HEK293 (cell line): ENCODE data around the gene TSHZ2.

Experiments used
- CTCF ChIA-PET: fragments of 350-600 bp; formaldehyde crosslinking; extraction: SDS; loops from one replicate; lab custom pipeline; 2021; ENCODE audit warnings: antibody characterized with exemption; lab: Yijun Ruan, JAX
- POLR2A ChIA-PET: fragments of 300-600 bp; formaldehyde crosslinking; extraction: SDS; loops from one replicate; lab custom pipeline; 2020; ENCODE audit warnings: antibody characterized with exemption, inconsistent platforms; lab: Yijun Ruan, JAX
- H3K27ac ChIP-seq: fragments of 200-500 bp; sonication (Bioruptor generic); 2 replicates; pipeline ENCODE4 v1.5.1; 2014; ENCODE audit warnings: low read depth, low read length, control low read depth, inconsistent platforms; ENCODE audit errors: extremely low read depth
- H3K36me3 ChIP-seq, 2 experiments: fragments of 200-500 bp in 1 of 2; sonication (Bioruptor generic) in 1 of 2; 1 replicate in 1 of 2; 2 replicates in 1 of 2; pipeline ENCODE4 v1.5.1; 2014 to 2017; ENCODE audit warnings: inconsistent platforms in 2 of 2, low read length in 2 of 2; ENCODE audit not compliant: control insufficient read depth in 2 of 2, insufficient read depth in 1 of 2
- H3K4me1 ChIP-seq: fragments of 200-500 bp; sonication (Bioruptor generic); 2 replicates; pipeline ENCODE4 v1.5.1; 2014; ENCODE audit warnings: mild to moderate bottlenecking, low read length, inconsistent platforms; ENCODE audit not compliant: control insufficient read depth, insufficient read depth
- H3K4me3 ChIP-seq: 2 replicates; pipeline ENCODE4 v1.5.1; 2011; ENCODE audit warnings: low read depth, mild to moderate bottlenecking, control low read depth, low read length, moderate library complexity
- H3K9me3 ChIP-seq: fragments of 200-500 bp; sonication (Bioruptor generic); 2 replicates; pipeline ENCODE4 v1.5.1; 2014; ENCODE audit warnings: low read depth, low read length, inconsistent platforms; ENCODE audit not compliant: control insufficient read depth, insufficient read depth
- MZF1 ChIP-seq: fragments of 450-650 bp; formaldehyde crosslinking; IDR thresholded peaks from 2 replicates; pipeline ENCODE4 v1.5.1; 2017; ENCODE audit warnings: missing biosample characterization, missing genetic modification characterization, borderline replicate concordance
- REPIN1 ChIP-seq: fragments of 450-650 bp; formaldehyde crosslinking; IDR thresholded peaks from 2 replicates; pipeline ENCODE4 v1.5.1; 2017; ENCODE audit warnings: missing biosample characterization, missing genetic modification characterization, low read depth
- SCRT1 ChIP-seq: fragments of 450-650 bp; formaldehyde crosslinking; IDR thresholded peaks from 2 replicates; pipeline ENCODE4 v1.5.1; 2016; ENCODE audit warnings: missing biosample characterization, missing genetic modification characterization, borderline replicate concordance
- SCRT2 ChIP-seq: fragments of 450-650 bp; formaldehyde crosslinking; IDR thresholded peaks from 2 replicates; pipeline ENCODE4 v1.5.1; 2016; ENCODE audit warnings: missing biosample characterization, missing genetic modification characterization
- ZBTB17 ChIP-seq: fragments of 450-650 bp; formaldehyde crosslinking; IDR thresholded peaks from 2 replicates; pipeline ENCODE4 v1.5.1; 2016; ENCODE audit warnings: missing biosample characterization, missing genetic modification characterization
- ZEB2 ChIP-seq: fragments of 450-650 bp; formaldehyde crosslinking; IDR thresholded peaks from 2 replicates; pipeline ENCODE4 v1.5.1; 2016; ENCODE audit warnings: missing biosample characterization, missing genetic modification characterization
- ZFP69B ChIP-seq: fragments of 450-650 bp; formaldehyde crosslinking; IDR thresholded peaks from 2 replicates; pipeline ENCODE4 v1.5.1; 2016; ENCODE audit warnings: missing biosample characterization, missing genetic modification characterization
- ZNF169 ChIP-seq: fragments of 450-650 bp; formaldehyde crosslinking; IDR thresholded peaks from 2 replicates; pipeline ENCODE4 v1.5.1; 2016; ENCODE audit warnings: missing biosample characterization, missing genetic modification characterization
- ZNF174 ChIP-seq: fragments of 450-650 bp; formaldehyde crosslinking; IDR thresholded peaks from 2 replicates; pipeline ENCODE4 v1.5.0; 2017; ENCODE audit warnings: missing biosample characterization, mild to moderate bottlenecking, missing genetic modification characterization
- ZNF2 ChIP-seq: fragments of 450-650 bp; formaldehyde crosslinking; IDR thresholded peaks from 2 replicates; pipeline ENCODE4 v1.5.1; 2016; ENCODE audit warnings: missing biosample characterization, missing genetic modification characterization
- ZNF211 ChIP-seq: fragments of 450-650 bp; formaldehyde crosslinking; IDR thresholded peaks from 2 replicates; pipeline ENCODE4 v1.5.1; 2016; ENCODE audit warnings: low read depth, missing biosample characterization, missing genetic modification characterization
- ZNF416 ChIP-seq: fragments of 450-650 bp; formaldehyde crosslinking; IDR thresholded peaks from 2 replicates; pipeline ENCODE4 v1.5.1; 2016; ENCODE audit warnings: missing biosample characterization, missing genetic modification characterization
- ZNF544 ChIP-seq: fragments of 450-650 bp; formaldehyde crosslinking; IDR thresholded peaks from 2 replicates; pipeline ENCODE4 v1.5.0; 2017; ENCODE audit warnings: missing biosample characterization, missing genetic modification characterization
- ZNF654 ChIP-seq: fragments of 450-650 bp; formaldehyde crosslinking; IDR thresholded peaks from 2 replicates; pipeline ENCODE4 v1.5.1; 2016; ENCODE audit warnings: low read depth, missing biosample characterization, missing genetic modification characterization
- ZNF670 ChIP-seq: fragments of 450-650 bp; formaldehyde crosslinking; IDR thresholded peaks from 2 replicates; pipeline ENCODE4 v1.5.1; 2016; ENCODE audit warnings: missing biosample characterization, missing genetic modification characterization, low read depth
- ZNF707 ChIP-seq: fragments of 450-650 bp; formaldehyde crosslinking; IDR thresholded peaks from 2 replicates; pipeline ENCODE4 v1.5.1; 2016; ENCODE audit warnings: missing biosample characterization, missing genetic modification characterization
- ZNF792 ChIP-seq: fragments of 450-650 bp; formaldehyde crosslinking; IDR thresholded peaks from 2 replicates; pipeline ENCODE4 v1.5.1; 2016; ENCODE audit warnings: missing biosample characterization, missing genetic modification characterization
- TF ChIP-seq, protein P1 (sequence below): fragments of 450-650 bp; formaldehyde crosslinking; IDR thresholded peaks from 2 replicates; pipeline ENCODE4 v1.5.1; 2016; ENCODE audit warnings: missing biosample characterization, missing genetic modification characterization
- TF ChIP-seq, protein P2 (sequence below): fragments of 450-650 bp; formaldehyde crosslinking; IDR thresholded peaks from 2 replicates; pipeline ENCODE4 v1.5.1; 2016; ENCODE audit warnings: missing biosample characterization, missing genetic modification characterization
- TF ChIP-seq, protein P3 (sequence below): fragments of 450-650 bp; formaldehyde crosslinking; IDR thresholded peaks from 2 replicates; pipeline ENCODE4 v1.5.1; 2016; ENCODE audit warnings: missing biosample characterization, missing genetic modification characterization
- TF ChIP-seq, protein P4 (sequence below): fragments of 450-650 bp; formaldehyde crosslinking; IDR thresholded peaks from 2 replicates; pipeline ENCODE4 v1.5.1; 2016; ENCODE audit warnings: missing biosample characterization, missing genetic modification characterization
- TF ChIP-seq, protein P5 (sequence below): fragments of 450-650 bp; formaldehyde crosslinking; IDR thresholded peaks from 2 replicates; pipeline ENCODE4 v1.5.1; 2017; ENCODE audit warnings: missing biosample characterization, missing genetic modification characterization

Gene TSHZ2

DNA sequence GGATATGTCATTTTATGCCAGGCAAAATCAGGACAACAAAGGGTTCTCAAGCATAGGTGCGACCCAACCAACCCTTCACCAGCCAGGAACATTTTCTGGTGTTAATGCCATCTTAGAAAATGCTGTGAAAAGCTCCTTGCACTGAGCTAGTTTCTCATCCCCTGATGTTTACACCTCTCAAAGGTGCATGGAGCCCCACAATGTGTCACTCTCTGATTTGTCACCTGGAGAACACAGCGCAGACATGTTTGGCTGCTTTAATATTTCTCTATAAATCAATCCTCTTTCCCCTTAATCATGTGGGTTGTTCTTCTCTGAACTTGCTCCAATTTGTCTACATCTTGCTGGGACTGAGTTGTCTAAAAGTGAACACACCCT lies 244.3 kb downstream of the TSHZ2 start:
- Histone ChIP-seq H3K27ac (no peak overlapping the region), H3K4me3 (no peak overlapping the region), H3K9me3 (no peaks in the 10 kb centered on the region), H3K36me3 (no peaks in the 10 kb centered on the region), H3K4me1 (no peaks in the 10 kb centered on the region)
- ChIA-PET CTCF (interaction anchor here (0.6 to 2.6 kb wide), 16 partner anchors 9 to 1056 kb away, joined by 3 to 15 read pairs (median 4); no protein-coding TSS in a partner anchor), POLR2A (no interaction called here)
- TF ChIP-seq, protein P1, sequence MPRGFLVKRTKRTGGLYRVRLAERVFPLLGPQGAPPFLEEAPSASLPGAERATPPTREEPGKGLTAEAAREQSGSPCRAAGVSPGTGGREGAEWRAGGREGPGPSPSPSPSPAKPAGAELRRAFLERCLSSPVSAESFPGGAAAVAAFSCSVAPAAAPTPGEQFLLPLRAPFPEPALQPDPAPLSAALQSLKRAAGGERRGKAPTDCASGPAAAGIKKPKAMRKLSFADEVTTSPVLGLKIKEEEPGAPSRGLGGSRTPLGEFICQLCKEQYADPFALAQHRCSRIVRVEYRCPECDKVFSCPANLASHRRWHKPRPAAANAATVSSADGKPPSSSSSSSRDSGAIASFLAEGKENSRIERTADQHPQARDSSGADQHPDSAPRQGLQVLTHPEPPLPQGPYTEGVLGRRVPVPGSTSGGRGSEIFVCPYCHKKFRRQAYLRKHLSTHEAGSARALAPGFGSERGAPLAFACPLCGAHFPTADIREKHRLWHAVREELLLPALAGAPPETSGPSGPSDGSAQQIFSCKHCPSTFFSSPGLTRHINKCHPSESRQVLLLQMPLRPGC: no peak
- no peak for TF ChIP-seq ZNF174 (tag by site-specific recombination)
- no peak for TF ChIP-seq ZNF544 (tag by site-specific recombination)
- TF ChIP-seq REPIN1 (tag by site-specific recombination): no peak
- TF ChIP-seq ZNF792 (tag by site-specific recombination): no peak
- no peak for TF ChIP-seq MZF1 (tag by site-specific recombination)
- TF ChIP-seq ZNF169 (tag by site-specific recombination): no peak
- TF ChIP-seq ZNF211 (tag by site-specific recombination): no peak
- TF ChIP-seq, all 188 proteins: peak for 0

DNA sequence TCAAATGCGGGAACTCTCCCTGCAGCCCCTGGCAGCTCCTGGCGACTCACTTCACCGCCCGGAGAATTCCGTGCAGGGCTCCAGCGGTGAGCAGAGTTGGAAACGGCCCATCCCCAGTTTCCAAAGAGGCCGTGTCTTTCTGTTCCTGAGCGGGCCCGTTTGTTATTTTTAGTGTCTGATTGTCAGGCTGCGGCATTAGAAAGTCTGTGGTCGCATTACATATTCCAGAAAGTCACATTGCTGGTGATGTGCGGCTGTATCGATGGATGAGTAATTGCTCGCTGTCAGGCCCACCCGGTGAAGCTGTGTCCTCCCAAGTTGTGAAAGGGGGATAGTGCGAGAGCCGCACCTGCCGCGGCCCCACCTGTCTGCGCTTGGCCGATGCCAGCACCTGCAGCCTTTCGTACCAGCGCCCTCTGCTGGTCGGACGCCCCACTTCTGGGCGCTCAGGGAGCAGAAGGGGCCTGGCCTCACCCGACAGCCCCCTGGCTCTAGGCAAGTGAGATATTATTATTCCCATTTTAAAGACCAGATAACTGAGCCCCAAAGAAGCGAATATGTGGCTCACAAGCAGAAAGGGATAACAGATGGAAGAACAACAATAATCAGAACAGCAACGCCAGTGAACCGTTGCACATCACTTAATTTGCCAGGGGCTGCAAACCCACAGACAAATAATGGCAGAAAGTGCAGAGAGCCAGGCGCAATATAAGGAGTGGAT lies 244.9 kb downstream of the TSHZ2 start:
- no peak overlapping the region for H3K27ac ChIP-seq
- H3K4me3 ChIP-seq: no peak overlapping the region
- H3K36me3 ChIP-seq: no peaks in the 10 kb centered on the region
- CTCF ChIA-PET: interaction anchor here (0.6 to 2.6 kb wide), 19 partner anchors 9 to 1056 kb away, joined by 3 to 15 read pairs (median 3); no protein-coding TSS in a partner anchor
- no peaks in the 10 kb centered on the region for H3K4me1 ChIP-seq
- POLR2A ChIA-PET: no interaction called here
- H3K9me3 ChIP-seq: no peaks in the 10 kb centered on the region
- TF ChIP-seq ZNF670 (no peak), ZNF654 (tag by site-specific recombination) (peak; percentile 76), ZFP69B (tag by site-specific recombination) (peak; percentile 80), ZNF2 (tag by site-specific recombination) (0 out of 2 replicates have a peak, but pooled peaks have one; percentile 26), SCRT1 (tag by site-specific recombination) (peak; percentile 85; the same call in 1 of the 2 replicates), ZBTB17 (peak; percentile 57; the same call in 1 of the 2 replicates), ZNF707 (tag by site-specific recombination) (no peak), ZEB2 (tag by site-specific recombination) (peak; percentile 89), ZNF416 (tag by site-specific recombination) (no peak), SCRT2 (tag by site-specific recombination) (peak; percentile 98)
- TF ChIP-seq, protein P2, sequence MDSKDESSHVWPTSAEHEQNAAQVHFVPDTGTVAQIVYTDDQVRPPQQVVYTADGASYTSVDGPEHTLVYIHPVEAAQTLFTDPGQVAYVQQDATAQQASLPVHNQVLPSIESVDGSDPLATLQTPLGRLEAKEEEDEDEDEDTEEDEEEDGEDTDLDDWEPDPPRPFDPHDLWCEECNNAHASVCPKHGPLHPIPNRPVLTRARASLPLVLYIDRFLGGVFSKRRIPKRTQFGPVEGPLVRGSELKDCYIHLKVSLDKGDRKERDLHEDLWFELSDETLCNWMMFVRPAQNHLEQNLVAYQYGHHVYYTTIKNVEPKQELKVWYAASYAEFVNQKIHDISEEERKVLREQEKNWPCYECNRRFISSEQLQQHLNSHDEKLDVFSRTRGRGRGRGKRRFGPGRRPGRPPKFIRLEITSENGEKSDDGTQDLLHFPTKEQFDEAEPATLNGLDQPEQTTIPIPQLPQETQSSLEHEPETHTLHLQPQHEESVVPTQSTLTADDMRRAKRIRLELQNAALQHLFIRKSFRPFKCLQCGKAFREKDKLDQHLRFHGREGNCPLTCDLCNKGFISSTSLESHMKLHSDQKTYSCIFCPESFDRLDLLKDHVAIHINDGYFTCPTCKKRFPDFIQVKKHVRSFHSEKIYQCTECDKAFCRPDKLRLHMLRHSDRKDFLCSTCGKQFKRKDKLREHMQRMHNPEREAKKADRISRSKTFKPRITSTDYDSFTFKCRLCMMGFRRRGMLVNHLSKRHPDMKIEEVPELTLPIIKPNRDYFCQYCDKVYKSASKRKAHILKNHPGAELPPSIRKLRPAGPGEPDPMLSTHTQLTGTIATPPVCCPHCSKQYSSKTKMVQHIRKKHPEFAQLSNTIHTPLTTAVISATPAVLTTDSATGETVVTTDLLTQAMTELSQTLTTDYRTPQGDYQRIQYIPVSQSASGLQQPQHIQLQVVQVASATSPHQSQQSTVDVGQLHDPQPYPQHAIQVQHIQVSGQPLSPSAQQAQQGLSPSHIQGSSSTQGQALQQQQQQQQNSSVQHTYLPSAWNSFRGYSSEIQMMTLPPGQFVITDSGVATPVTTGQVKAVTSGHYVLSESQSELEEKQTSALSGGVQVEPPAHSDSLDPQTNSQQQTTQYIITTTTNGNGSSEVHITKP (tag by site-specific recombination): peak; percentile 43
- TF ChIP-seq, protein P3, sequence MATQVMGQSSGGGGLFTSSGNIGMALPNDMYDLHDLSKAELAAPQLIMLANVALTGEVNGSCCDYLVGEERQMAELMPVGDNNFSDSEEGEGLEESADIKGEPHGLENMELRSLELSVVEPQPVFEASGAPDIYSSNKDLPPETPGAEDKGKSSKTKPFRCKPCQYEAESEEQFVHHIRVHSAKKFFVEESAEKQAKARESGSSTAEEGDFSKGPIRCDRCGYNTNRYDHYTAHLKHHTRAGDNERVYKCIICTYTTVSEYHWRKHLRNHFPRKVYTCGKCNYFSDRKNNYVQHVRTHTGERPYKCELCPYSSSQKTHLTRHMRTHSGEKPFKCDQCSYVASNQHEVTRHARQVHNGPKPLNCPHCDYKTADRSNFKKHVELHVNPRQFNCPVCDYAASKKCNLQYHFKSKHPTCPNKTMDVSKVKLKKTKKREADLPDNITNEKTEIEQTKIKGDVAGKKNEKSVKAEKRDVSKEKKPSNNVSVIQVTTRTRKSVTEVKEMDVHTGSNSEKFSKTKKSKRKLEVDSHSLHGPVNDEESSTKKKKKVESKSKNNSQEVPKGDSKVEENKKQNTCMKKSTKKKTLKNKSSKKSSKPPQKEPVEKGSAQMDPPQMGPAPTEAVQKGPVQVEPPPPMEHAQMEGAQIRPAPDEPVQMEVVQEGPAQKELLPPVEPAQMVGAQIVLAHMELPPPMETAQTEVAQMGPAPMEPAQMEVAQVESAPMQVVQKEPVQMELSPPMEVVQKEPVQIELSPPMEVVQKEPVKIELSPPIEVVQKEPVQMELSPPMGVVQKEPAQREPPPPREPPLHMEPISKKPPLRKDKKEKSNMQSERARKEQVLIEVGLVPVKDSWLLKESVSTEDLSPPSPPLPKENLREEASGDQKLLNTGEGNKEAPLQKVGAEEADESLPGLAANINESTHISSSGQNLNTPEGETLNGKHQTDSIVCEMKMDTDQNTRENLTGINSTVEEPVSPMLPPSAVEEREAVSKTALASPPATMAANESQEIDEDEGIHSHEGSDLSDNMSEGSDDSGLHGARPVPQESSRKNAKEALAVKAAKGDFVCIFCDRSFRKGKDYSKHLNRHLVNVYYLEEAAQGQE (tag by site-specific recombination): no peak
- TF ChIP-seq, protein P4, sequence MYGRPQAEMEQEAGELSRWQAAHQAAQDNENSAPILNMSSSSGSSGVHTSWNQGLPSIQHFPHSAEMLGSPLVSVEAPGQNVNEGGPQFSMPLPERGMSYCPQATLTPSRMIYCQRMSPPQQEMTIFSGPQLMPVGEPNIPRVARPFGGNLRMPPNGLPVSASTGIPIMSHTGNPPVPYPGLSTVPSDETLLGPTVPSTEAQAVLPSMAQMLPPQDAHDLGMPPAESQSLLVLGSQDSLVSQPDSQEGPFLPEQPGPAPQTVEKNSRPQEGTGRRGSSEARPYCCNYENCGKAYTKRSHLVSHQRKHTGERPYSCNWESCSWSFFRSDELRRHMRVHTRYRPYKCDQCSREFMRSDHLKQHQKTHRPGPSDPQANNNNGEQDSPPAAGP (tag by site-specific recombination): peak; percentile 76; the same call in 1 of the 2 replicates
- TF ChIP-seq, protein P5, sequence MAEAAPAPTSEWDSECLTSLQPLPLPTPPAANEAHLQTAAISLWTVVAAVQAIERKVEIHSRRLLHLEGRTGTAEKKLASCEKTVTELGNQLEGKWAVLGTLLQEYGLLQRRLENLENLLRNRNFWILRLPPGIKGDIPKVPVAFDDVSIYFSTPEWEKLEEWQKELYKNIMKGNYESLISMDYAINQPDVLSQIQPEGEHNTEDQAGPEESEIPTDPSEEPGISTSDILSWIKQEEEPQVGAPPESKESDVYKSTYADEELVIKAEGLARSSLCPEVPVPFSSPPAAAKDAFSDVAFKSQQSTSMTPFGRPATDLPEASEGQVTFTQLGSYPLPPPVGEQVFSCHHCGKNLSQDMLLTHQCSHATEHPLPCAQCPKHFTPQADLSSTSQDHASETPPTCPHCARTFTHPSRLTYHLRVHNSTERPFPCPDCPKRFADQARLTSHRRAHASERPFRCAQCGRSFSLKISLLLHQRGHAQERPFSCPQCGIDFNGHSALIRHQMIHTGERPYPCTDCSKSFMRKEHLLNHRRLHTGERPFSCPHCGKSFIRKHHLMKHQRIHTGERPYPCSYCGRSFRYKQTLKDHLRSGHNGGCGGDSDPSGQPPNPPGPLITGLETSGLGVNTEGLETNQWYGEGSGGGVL: no peak
